Gastrocnemius medialis (tissue), 4 donors: Measurements from ENCODE around the gene ATRNL1. TPM values are rescaled to one million over a fixed set of nuclear protein-coding genes. Genes with fewer than 3 reads are reported as not detected.

Experiments used
- ATAC-seq, 2 donors: fragments of 150-250 bp; one replicate each; pipeline ENCODE4 v1.9.1; 2016
- DNase-seq, 2 donors: peaks; one replicate each; pipeline ENCODE4 v3.0.0-alpha.2; 2019
- H3K27ac ChIP-seq, 4 donors: fragments of 200-600 bp; sonication (generic); 1 replicate in 1 of 4; 2 replicates in 3 of 4; pipeline ENCODE4 v1.5.1; 2016 to 2018; ENCODE audit warnings: mild to moderate bottlenecking in 2 of 4, moderate library complexity in 1 of 4
- H3K27me3 ChIP-seq, 3 donors: fragments of 200-600 bp; sonication (generic) in 2 of 3; 1 replicate in 1 of 3; 2 replicates in 2 of 3; pipeline versions ENCODE4 v1.5.1 to v1.6.0; 2016 to 2019; ENCODE audit warnings: mild to moderate bottlenecking in 1 of 3, moderate library complexity in 1 of 3
- H3K36me3 ChIP-seq, 2 donors: fragments of 200-600 bp; sonication (generic) in 1 of 2; one replicate each; pipeline ENCODE4 v1.5.1; 2017 to 2018
- H3K4me1 ChIP-seq, 2 donors: fragments of 200-600 bp; sonication (generic) in 1 of 2; one replicate each; pipeline ENCODE4 v1.5.1; 2016 to 2017; ENCODE audit warnings: mild to moderate bottlenecking in 2 of 2
- H3K4me3 ChIP-seq, 4 donors: fragments of 200-600 bp; sonication (generic) in 3 of 4; 1 replicate in 1 of 4; 2 replicates in 3 of 4; pipeline ENCODE4 v1.5.1; 2016 to 2019; ENCODE audit warnings: mild to moderate bottlenecking in 2 of 4
- H3K9me3 ChIP-seq, 3 donors: fragments of 200-600 bp; sonication (generic) in 2 of 3; 1 replicate in 1 of 3; 2 replicates in 2 of 3; pipeline ENCODE4 v1.5.1; 2016 to 2019
- POLR2A ChIP-seq, 2 donors: fragments of 450-650 bp; IDR thresholded peaks; one replicate each; pipeline ENCODE4 v1.6.1; 2017; ENCODE audit warnings: antibody characterized with exemption in 2 of 2, mild to moderate bottlenecking in 2 of 2, moderate library complexity in 2 of 2
- in situ Hi-C, 4 donors: fragments of 200-750 bp; cut with MboI; loops; one replicate each; pipeline versions ENCODE4 v1.15.0 to v1.8.0; 2017; ENCODE audit warnings: low sequenced_read_pairs in 4 of 4
- intact Hi-C: fragments of 100-400 bp; cut with DNase I; formaldehyde crosslinking; loops from one replicate; pipeline ENCODE4 v1.15.1; 2023; ENCODE audit warnings: low total_unique reads
- total RNA-seq, 4 donors: library from RNA; depleted of rRNA; stranded (reverse); fragments of >200 nt; gene quantifications; one replicate each; pipeline versions ENCODE4 v1.1.0 to v1.2.3, GENCODE V29; 2016
- TF ChIP-seq, protein P1 (sequence below), 5 experiments: fragments of 450-650 bp in 3 of 5; fragments of 200-600 bp in 2 of 5; sonication (generic) in 2 of 5; IDR thresholded peaks in 4 of 5; conservative IDR thresholded peaks in 1 of 5; 1 replicate in 4 of 5; 2 replicates in 1 of 5; pipeline ENCODE4 v1.5.1; 2016 to 2019; ENCODE audit warnings: antibody characterized with exemption in 5 of 5, mild to moderate bottlenecking in 3 of 5, moderate library complexity in 3 of 5

The ATRNL1 gene
- total RNA-seq, 4 donors from 2014 or later, result 1.6 to 10.8 (median 3.8) TPM

DNA sequence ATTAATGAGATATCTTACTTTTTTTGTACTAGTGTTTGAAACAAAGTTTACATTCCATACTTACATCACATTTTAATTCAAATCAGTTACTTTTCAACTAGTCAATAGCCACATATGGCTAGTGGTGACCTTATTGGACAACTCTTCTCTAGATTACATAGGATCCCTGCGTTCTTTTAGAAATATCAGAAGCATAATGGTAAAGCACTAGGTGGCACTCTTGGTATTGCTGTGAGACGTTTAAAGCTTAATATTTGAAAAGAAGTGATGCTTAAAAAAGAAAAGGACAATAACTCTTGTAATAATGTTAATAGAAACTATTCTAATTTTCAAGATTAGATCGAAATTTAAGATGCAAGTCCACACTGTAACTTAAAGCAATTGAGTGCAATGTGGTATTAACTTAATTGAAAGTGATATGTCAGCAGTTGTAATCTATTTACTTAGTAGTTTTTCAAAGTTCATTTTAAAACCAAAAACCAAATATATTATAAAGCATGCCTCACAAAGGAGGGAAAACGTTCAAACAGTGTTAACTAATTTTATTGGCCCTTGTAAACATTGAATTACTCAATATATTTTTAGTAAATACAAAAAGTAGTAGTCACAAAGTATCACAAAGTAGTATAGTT, 339.1 kb downstream of the ATRNL1 start:
- TF ChIP-seq, protein P1, sequence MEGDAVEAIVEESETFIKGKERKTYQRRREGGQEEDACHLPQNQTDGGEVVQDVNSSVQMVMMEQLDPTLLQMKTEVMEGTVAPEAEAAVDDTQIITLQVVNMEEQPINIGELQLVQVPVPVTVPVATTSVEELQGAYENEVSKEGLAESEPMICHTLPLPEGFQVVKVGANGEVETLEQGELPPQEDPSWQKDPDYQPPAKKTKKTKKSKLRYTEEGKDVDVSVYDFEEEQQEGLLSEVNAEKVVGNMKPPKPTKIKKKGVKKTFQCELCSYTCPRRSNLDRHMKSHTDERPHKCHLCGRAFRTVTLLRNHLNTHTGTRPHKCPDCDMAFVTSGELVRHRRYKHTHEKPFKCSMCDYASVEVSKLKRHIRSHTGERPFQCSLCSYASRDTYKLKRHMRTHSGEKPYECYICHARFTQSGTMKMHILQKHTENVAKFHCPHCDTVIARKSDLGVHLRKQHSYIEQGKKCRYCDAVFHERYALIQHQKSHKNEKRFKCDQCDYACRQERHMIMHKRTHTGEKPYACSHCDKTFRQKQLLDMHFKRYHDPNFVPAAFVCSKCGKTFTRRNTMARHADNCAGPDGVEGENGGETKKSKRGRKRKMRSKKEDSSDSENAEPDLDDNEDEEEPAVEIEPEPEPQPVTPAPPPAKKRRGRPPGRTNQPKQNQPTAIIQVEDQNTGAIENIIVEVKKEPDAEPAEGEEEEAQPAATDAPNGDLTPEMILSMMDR (IDR thresholded peaks at IDR 0.05 in 4 of 5, conservative IDR thresholded peaks at IDR 0.05 in 1 of 5), result no peak
- TF ChIP-seq POLR2A (IDR thresholded peaks at IDR 0.05), result no peak
- H3K4me3 ChIP-seq, result no peak overlapping the region
- in situ Hi-C loops (no loop called here), intact Hi-C loops (no loop called here)
- no peak for ATAC-seq
- no peaks in the 10 kb centered on the region for H3K9me3 ChIP-seq
- no peaks in the 10 kb centered on the region for H3K27me3 ChIP-seq
- no peaks in the 10 kb centered on the region for H3K4me1 ChIP-seq
- H3K27ac ChIP-seq, result no peak overlapping the region
- no peak for DNase-seq
- H3K36me3 ChIP-seq, result no peaks in the 10 kb centered on the region

DNA sequence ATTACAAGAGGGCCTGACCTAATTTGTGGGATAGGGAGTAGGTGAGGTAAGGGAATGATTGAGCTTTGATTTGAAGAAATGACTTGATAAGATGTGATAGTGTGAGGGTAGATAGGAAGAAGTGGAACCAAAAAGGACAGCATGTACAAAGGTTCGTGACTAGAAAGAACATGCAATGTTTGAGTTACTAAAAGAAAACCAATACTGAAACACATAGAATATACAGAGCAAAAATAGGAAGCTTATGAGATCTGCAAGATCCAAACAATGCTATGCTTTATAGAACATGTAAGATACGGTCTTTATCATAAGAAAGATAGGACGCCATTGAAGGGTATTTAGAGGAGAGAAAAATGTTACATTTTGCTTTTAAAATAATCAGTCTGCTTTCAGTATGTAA, 343.8 kb downstream of the ATRNL1 start:
- DNase-seq (no peak), ATAC-seq (no peak)
- Histone ChIP-seq H3K9me3 (no peaks in the 10 kb centered on the region), H3K4me1 (no peaks in the 10 kb centered on the region), H3K27me3 (no peaks in the 10 kb centered on the region), H3K36me3 (no peaks in the 10 kb centered on the region), H3K4me3 (no peak overlapping the region), H3K27ac (no peak overlapping the region)
- intact Hi-C loops (no loop called here), in situ Hi-C loops (no loop called here)
- no peak for TF ChIP-seq POLR2A (IDR thresholded peaks at IDR 0.05)
- TF ChIP-seq, protein P1 (IDR thresholded peaks at IDR 0.05 in 4 of 5, conservative IDR thresholded peaks at IDR 0.05 in 1 of 5), result no peak

DNA sequence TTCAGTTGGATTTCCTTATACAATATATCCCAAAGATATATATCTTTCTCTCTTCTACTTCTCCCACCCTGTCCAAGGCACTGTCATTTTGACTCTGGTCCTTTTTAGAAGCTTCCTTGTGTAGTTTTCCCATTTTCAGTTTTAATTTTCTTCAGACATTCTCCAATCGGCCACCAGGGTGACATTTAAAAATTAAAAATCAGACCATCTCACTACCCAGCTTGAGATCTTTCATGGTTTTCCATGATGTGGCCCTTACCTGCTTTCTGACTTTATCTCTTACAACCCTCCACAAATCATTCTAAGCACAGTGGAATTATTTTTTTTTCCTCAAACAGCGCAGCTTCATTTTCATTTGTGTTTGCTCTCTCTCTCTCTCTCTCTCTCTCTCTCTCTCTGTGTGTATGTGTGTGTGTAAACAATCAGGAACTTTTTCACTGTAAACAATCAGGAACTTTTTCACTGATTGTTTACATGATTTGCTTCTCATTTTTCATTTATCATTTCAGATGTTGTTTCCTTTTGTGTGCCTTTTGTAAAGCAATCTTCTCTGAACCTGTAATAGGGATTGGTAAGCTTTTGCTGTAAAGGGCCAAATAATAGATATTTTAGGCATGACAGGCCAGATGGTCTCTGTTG, 348.9 kb downstream of the ATRNL1 start:
- in situ Hi-C loops, result no loop called here
- intact Hi-C loops, result no loop called here
- H3K36me3 ChIP-seq, result no peaks in the 10 kb centered on the region
- DNase-seq (no peak), ATAC-seq (no peak)
- H3K27me3 ChIP-seq, result no peaks in the 10 kb centered on the region
- no peak overlapping the region for H3K27ac ChIP-seq
- H3K4me1 ChIP-seq, result no peaks in the 10 kb centered on the region
- no peak overlapping the region for H3K4me3 ChIP-seq
- no peak for TF ChIP-seq POLR2A (IDR thresholded peaks at IDR 0.05)
- TF ChIP-seq, protein P1 (IDR thresholded peaks at IDR 0.05 in 4 of 5, conservative IDR thresholded peaks at IDR 0.05 in 1 of 5), result no peak
- H3K9me3 ChIP-seq, result no peaks in the 10 kb centered on the region

DNA sequence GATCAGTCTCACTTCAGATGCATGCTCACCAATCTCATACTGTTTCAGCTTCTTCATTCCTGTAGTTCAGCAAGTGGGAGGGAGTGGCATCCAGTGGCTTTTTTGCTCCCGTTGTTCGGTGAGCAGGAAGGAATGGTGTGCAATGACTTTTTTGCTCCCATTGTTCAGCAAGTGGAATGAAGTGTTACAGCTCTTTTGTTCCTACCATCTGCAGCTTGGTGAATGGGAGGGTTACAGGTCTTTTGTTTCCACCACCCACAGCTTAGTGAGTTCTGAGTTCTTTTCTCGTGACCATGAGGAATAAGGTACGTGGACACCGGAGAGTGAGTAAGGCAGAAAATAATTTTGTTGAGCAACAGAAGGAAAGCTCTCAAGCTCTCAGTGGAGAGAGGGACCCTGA, 363.6 kb downstream of the ATRNL1 start:
- TF ChIP-seq, protein P1 (IDR thresholded peaks at IDR 0.05 in 4 of 5, conservative IDR thresholded peaks at IDR 0.05 in 1 of 5), result no peak
- TF ChIP-seq POLR2A (IDR thresholded peaks at IDR 0.05), result no peak
- no peaks in the 10 kb centered on the region for H3K27me3 ChIP-seq
- no peak for ATAC-seq
- H3K9me3 ChIP-seq, result no peaks in the 10 kb centered on the region
- H3K27ac ChIP-seq, result no peak overlapping the region
- DNase-seq, result no peak
- intact Hi-C loops (no loop called here), in situ Hi-C loops (no loop called here)
- no peaks in the 10 kb centered on the region for H3K4me1 ChIP-seq
- H3K36me3 ChIP-seq, result no peaks in the 10 kb centered on the region
- H3K4me3 ChIP-seq, result no peak overlapping the region
